ENCODE measurements around the gene VPS26C. TPM values are rescaled to one million over a fixed set of nuclear protein-coding genes. Genes with fewer than 3 reads are reported as not detected.

VPS26C gene
- total and polyA plus RNA-seq, 10 of the 15 experiments (the other 5 are each of a cell fraction or from before 2014, with no cell fraction given), result 32.5 to 65.1 (median 48.0) TPM

DNA sequence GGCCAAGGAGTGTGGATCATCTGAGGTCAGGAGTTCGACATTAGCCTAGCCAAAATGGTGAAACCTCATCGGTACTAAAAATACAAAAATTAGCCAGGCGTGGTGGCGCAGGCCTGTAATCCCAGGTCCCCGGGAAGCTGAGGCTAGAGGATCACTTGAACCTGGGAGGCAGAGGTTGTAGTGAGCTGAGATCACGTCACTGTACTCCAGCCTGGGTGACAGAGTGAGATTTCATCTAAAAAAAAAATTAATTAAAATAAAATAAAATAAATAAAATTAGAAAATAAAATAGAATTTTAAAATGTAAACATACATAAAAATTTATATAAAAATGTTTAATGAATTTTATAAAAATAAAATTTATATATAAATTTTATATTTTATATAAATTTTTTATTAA is 5.8 kb upstream of the VPS26C start:
- Histone ChIP-seq H3K9me3 (replicated peaks; ENCODE audit: control insufficient read depth, insufficient read depth, low read length) (no peaks in the 10 kb centered on the region), H3K27me3 (replicated peaks in 1 of 2; ENCODE audit: control insufficient read depth in 2 of 2, insufficient read depth in 2 of 2, low read length in 1 of 2) (no peaks in the 10 kb centered on the region), H3K9ac (ENCODE audit: control insufficient read depth, insufficient read depth, low read length) (no peak overlapping the region), H3K79me2 (ENCODE audit: control insufficient read depth, insufficient read depth, low read length) (no peaks in the 10 kb centered on the region; the same call in none of the 2 replicates), H2AFZ (ENCODE audit: control insufficient read depth, low read depth, low read length) (no peak overlapping the region), H3K27ac (ENCODE audit: control insufficient read depth, insufficient read depth) (no peak overlapping the region), H3K4me2 (ENCODE audit: control insufficient read depth, insufficient read depth) (no peak overlapping the region), H3K4me3 (no peak overlapping the region), H4K20me1 (ENCODE audit: control insufficient read depth, insufficient read depth) (no peaks in the 10 kb centered on the region), H3K4me1 (ENCODE audit: control insufficient read depth, insufficient read depth, low read length) (no peaks in the 10 kb centered on the region; the same call in 1 of the 2 replicates), H3K36me3 (ENCODE audit: control insufficient read depth in 2 of 2, insufficient read depth in 2 of 2, low read length in 1 of 2) (no peaks in the 10 kb centered on the region)
- RAD21 ChIA-PET (ENCODE audit: unreplicated experiment), result no interaction called here
- POLR2A ChIA-PET, result no interaction called here
- CTCF ChIA-PET, result no interaction called here
- SMC1A ChIA-PET (ENCODE audit: uncharacterized antibody, unreplicated experiment), result interaction anchor here (1.3 to 2.0 kb wide), 2 partner anchors 16 to 92 kb away, joined by 3 to 8 read pairs; no protein-coding TSS in a partner anchor
- in situ Hi-C loops (cut with MboI), result no loop called here
- FAIRE-seq, result no peak
- intact Hi-C loops (cut with micrococcal nuclease; ENCODE audit: unreplicated experiment), result no loop called here
- no peak for TF ChIP-seq CREB1 (IDR thresholded peaks at IDR 0.05; ENCODE audit: low read depth)
- TF ChIP-seq ZNF622 (IDR thresholded peaks at IDR 0.05), result no peak
- no peak for TF ChIP-seq ZNF207 (IDR thresholded peaks at IDR 0.05; ENCODE audit: borderline replicate concordance)
- TF ChIP-seq RELA (IDR thresholded peaks at IDR 0.05; ENCODE audit: borderline replicate concordance, partially characterized antibody), result no peak
- TF ChIP-seq POU2F2 (IDR thresholded peaks at IDR 0.05; ENCODE audit: borderline replicate concordance, low read depth, low read length), result no peak
- TF ChIP-seq CHD4 (IDR thresholded peaks at IDR 0.05), result no peak
- TF ChIP-seq CREM (IDR thresholded peaks at IDR 0.05; ENCODE audit: low read depth), result no peak
- no peak for TF ChIP-seq RAD51 (IDR thresholded peaks at IDR 0.05)
- TF ChIP-seq RBBP5 (conservative IDR thresholded peaks at IDR 0.05), result no peak
- TF ChIP-seq GABPA (IDR thresholded peaks at IDR 0.05; ENCODE audit: low read depth), result no peak
- TF ChIP-seq HDAC2 (IDR thresholded peaks at IDR 0.05), result no peak
- no peak for TF ChIP-seq JUND (IDR thresholded peaks at IDR 0.05; ENCODE audit: low read depth, low read length)
- no TSS peak for BruUV-seq (replicated peaks)
- no peak for DNase-seq (ENCODE audit: low read depth, low spot score)
- ATAC-seq, result no peak
- WGBS (ENCODE audit: insufficient coverage, insufficient replicate concordance, low lambda C conversion rate, missing lambda C conversion rate), result 86% methylated on average over 6 of the region's 6 CpGs
